SIG-M5 (cell line): ENCODE measurements around the gene NCAPH2.

ENCODE experiments used
- DNase-seq: peaks from one replicate; lab custom pipeline; 2025; lab: John Stamatoyannopoulos, UW

The NCAPH2 gene

GRCh38 chr22:50490531-50491308 is 17.3 kb upstream of the NCAPH2 start:
- no peak for DNase-seq

GRCh38 chr22:50497093-50497492 is 10.9 kb upstream of the NCAPH2 start:
- no peak for DNase-seq

- DNase-seq = no peak
Observed at GRCh38 chr22:50498322-50498890, 9.6 kb upstream of the NCAPH2 start.

- no peak for DNase-seq
Observed at GRCh38 chr22:50500452-50500851, 7.6 kb upstream of the NCAPH2 start.

GRCh38 chr22:50502096-50502495 is 5.9 kb upstream of the NCAPH2 start:
- DNase-seq = no peak

GRCh38 chr22:50502628-50503474 is 5.2 kb upstream of the NCAPH2 start:
- no peak for DNase-seq

DNA sequence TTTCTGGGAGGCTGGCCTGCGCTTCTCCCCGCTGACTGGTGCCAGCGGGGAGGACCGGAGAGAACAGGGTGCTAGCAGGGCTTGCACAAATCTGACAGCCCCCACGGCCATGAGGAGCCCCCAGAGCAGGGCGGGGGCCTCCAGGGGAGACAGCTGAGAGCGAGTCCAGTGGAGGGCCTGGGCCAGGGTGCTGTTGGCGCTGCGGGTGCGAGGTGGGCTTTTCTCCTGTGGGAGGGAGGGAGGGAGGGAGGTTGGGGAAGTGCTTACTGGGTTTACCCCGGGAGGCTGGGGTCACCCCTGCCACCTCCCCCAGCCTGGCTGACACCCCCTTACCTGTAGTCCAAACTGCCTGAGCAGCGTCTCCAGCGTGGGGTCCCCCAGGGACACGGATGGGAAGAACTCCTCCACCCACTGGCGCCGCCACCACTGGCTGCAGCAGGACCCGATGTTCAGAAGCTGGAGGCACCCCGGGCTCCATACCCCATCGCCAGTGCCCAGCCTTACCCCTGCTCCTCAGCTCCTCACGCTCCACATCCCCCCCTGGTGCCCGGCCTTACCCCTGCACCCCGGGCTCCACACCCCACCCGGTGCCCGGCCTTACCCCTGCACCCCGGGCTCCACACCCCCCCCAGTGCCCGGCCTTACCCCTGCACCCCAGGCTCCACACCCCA is 4.4 kb upstream of the NCAPH2 start:
- DNase-seq = no peak

DNA sequence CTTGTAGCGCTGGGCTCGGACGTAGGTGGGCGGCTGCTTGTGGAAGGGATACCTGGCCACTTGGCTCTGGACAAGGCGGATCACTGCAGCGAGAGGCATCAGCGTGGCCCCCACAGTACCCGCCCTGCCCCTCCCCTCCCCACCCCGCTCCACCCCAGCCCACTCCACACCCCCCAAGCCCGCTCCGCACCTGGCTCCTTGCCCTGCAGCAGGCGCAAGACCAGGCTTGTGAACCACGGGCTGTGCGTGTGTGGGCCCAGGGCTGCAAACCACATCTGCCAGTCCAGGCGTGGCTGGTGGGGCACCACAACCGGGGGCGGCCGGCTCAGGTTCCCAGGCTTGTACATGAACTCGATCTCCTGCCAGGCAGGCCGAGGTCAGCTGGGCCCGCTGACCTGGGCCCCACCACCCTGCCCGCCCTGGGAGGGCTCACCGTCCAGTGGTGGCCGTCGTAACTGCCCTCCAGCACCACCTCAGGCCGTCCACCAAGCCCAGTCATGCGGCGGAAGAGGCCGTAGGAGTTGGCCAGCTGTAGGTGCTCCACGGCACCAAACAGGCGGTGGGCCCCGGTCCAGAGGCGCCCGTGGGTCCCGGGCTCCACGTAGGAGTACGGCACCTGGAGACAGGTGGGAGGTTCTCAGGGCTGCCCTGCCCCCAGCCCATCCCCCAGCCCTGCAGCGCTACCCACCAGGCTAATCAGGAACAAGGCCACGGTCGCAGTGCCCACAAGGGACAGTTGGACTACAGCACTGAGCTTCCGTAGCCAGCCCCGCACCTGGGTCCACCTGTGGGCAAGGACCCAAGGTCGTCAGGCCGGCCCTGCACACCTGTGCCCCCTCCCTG is 3.4 kb upstream of the NCAPH2 start:
- no peak for DNase-seq

GRCh38 chr22:50505276-50505775 is 2.7 kb upstream of the NCAPH2 start:
- DNase-seq = no peak

- no peak for DNase-seq
Observed at GRCh38 chr22:50505776-50506610, 2.0 kb upstream of the NCAPH2 start.

DNA sequence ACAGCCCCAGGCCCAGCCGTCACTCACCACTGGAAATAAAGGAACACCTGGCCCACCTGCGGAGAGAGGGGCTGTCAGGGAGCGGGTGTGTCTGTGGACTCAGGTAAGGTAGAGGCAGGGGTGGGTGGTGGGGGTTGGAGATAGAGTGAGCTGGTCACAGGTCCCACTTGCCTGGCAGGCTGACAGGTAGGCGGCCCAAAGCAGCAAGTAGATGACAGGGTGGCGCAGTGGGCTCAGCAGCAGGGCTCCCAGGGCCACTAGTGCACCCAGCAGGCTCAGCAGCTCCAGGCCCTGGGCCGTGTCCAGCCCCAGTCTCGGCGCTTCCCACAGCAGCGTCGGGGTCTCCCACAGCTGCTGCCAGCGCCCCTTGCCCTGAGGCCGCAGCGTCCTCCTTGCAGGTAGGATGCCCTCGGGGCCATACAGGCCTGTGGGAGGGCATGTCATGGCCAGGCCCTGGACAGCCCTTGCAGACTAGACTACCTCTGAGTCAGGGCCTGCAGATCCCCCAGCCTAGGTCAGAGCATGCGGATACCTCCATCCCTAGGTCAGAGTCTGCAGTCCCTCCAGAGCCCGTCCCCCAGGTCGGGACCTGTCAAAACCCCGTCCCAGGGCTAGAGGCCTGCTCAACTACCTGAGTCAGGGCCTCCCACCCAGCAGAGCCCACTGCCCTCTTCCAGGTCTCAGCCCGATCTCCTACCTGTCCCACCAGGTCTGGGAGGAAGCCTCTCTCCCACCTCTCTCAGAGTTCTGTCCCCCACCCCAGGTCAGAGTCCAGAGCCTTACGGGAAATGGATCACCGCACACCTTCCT is 1.2 kb upstream of the NCAPH2 start:
- DNase-seq = no peak

- DNase-seq = no peak
Observed at GRCh38 chr22:50507421-50507990, 518 bp upstream of the NCAPH2 start, which contains the start of gene LMF2. Gene LMF2 (minus strand): TSS chr22:50507702. CDS start chr22:50507675, 27 bp downstream.

GRCh38 chr22:50508897-50509296 is 873 bp downstream of the NCAPH2 start:
- DNase-seq = no peak

GRCh38 chr22:50513175-50513574 is 5.2 kb downstream of the NCAPH2 start:
- no peak for DNase-seq

GRCh38 chr22:50516068-50516467 is 8.0 kb downstream of the NCAPH2 start:
- no peak for DNase-seq

DNA sequence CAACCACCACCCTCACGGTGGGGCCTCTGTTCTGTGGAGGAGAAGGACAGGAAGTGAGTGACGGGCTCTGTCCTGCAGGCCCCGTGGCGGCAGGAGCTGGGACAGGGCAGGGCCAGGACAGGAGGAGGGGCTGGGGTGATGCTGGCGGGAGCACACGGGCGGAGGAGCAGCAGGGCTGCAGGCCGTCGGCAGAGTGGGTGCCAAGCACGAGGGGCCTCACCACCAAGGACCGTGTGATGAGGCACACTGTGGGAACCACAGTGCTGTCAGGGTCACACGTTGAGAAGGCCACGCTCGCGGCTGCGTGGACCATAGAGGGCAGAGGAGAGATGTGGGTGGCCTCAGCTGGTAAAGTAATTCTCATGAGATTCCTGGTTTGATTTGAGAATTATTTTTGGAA is 8.9 kb downstream of the NCAPH2 start:
- no peak for DNase-seq

GRCh38 chr22:50517495-50518260 is 9.7 kb downstream of the NCAPH2 start:
- DNase-seq = no peak

DNA sequence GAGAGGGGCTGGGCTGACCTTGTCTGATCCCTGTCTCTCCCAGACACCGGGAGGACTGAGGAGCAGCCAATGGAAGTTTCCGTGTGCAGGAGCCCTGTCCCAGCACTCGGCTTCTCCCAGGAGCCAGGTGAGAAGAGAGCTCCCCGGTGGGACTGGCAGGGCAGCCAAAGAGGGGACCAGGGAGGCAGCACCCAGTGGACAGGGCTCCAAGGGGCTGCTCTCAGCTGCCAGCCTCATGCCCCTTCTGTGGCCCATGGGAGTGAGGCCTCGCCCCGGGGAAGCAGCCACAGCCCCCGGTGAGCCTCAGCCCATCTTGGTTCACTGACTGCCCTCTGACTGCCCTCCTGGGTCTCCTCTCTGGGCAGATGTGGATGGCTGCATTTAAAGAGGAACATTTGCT is 10.6 kb downstream of the NCAPH2 start:
- no peak for DNase-seq
